HCEC 1CT (cell line): Measurements from ENCODE around the gene KCNA4.
"Not testable (repeated sequence)": the region's sequence is repeated elsewhere in the genome, so short reads cannot be mapped to it uniquely, and the experiment has no call there.

ENCODE experiments used
- DNase-seq: peaks from one replicate; pipeline ENCODE4 v3.0.0-alpha.2; 2017

KCNA4 gene

GRCh38 chr11:30016588-30017363 is at the start of gene KCNA4:
Gene KCNA4, minus strand, starts transcription at chr11:30017030. Its CDS starts 4,352 bp downstream, at chr11:30012678.
- DNase-seq, result no peak

GRCh38 chr11:30062103-30062502 is 45.3 kb upstream of the KCNA4 start:
- DNase-seq, result no peak

DNA sequence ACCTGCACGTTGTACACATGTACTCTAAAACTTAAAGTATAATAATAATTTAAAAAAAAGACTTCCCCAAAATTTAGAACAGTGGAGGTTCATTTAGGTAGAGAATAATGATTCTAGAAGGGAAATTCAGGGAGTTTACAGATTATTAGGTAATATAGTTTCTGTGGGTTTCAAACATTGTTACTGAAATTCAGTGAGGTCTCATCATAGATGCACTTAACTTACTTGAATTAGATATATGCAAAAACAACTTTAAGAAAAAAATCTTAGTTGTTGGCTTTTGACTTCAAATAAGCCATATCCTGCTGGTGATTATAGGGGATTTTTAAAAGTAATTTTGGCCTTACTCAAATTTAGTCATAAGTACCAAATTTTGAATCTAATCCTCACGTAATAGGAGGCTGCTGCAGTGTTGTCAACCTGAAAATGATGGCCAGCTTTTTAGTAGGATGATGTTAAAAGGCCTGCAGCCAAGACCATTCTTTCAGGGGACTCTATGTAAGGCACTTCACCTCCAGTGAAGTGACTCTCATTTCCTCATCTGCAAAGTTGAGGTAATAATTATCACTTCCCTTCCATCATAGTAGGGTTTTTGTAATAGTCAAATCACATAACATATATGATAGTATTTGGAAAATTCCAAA is 42.5 kb upstream of the KCNA4 start:
- DNase-seq, result no peak

DNA sequence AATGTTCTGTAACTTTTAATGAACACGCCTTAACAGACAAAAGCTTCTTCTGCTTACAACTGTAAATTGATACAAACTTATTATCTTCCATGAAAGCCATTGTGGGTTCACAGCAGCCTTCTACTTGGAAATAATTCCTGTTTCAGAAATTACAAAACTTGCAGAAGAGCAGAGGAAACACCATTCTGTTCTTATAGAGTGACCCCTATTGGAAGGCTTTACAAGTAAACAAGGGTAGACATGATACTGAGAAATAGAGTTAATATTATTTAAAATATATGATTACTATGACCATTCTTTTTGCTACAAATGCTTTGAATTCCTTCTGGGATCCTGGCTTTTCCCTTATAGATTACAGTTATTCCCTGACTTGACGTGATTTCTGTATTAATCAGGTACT is 32.4 kb upstream of the KCNA4 start:
- DNase-seq, result no peak

DNA sequence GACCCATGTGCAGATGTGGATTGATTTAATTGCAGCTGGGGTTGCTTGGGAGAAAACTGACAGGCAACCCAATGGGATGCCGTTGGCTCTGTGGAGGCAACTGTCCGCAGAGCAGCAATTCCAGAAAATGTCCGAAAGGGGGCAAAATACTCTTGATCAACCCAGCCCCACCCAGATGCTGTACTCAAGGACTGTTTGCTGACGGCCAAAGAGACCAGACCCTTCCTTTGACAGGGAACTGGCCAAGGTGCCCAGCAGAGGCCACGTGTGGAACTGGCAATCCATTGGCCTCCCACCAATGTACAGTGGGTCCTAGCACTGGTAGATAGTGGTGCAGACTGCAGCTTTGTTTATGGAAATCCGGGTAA is 29.7 kb upstream of the KCNA4 start:
- DNase-seq, result no peak

GRCh38 chr11:30045921-30046577 is 29.2 kb upstream of the KCNA4 start:
- no peak for DNase-seq

DNA sequence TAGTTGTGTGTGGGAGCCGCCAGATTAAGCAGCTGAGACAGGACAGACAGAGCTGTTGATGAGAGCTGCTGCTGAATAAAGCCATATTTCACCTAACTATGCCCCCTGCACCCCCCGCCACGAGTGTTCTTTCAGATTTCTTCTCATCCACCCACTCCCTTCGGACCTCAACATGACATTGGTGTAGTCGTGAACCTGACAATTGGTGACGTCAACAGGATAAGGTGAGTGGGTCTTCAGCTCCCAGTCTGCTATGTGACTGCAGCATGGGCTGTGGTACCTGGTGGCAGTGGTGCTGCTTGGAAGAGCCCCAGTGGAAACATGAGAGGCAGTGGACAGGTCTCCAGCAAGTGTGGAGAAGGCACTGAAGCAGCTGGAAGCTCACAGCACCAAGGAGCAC is 28.3 kb upstream of the KCNA4 start:
- DNase-seq, result no peak

- no peak for DNase-seq
Observed at GRCh38 chr11:30041171-30041570, 24.3 kb upstream of the KCNA4 start.

DNA sequence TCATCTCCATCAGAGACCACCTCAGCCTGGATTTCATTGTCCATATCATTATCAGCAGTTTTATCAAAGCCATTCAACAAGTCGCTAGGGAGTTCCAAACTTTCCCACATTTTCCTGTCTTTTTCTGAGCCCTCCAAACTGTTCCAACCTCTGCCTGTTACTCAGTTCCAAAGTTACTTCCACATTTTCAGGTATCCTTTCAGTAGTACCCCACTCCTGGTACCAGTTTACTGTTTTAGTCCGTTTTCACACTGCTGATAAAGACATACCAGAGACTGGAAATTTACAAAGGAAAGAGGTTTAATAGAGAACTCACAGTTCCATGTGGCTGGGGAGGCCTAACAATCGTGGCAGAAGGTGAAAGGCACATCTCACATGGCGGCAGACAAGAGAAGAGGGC is 17.9 kb upstream of the KCNA4 start:
- DNase-seq, result not testable (repeated sequence)

DNA sequence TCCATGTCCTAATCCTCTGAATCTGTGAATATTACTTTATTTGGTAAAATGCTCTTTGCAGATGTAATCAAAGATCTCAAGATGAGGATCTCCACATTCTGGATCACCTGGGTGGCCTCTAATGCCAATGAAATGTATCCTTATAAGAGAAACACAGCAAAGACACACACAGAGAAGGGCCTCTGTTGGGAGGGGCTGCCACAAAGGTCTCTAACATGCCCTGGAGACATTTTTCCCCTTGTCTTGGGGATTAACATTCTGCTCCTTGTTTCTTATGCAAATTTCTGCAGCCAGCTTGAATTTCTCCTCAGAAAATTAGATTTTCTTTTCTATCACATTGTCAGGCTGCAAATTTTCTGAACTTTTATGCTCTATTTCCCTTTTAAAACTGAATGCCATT is 17.3 kb upstream of the KCNA4 start:
- not testable (repeated sequence) for DNase-seq

- DNase-seq, result no peak
Observed at GRCh38 chr11:30025396-30026139, 8.7 kb upstream of the KCNA4 start.

- no peak for DNase-seq
Observed at GRCh38 chr11:30023074-30023473, 6.2 kb upstream of the KCNA4 start.

DNA sequence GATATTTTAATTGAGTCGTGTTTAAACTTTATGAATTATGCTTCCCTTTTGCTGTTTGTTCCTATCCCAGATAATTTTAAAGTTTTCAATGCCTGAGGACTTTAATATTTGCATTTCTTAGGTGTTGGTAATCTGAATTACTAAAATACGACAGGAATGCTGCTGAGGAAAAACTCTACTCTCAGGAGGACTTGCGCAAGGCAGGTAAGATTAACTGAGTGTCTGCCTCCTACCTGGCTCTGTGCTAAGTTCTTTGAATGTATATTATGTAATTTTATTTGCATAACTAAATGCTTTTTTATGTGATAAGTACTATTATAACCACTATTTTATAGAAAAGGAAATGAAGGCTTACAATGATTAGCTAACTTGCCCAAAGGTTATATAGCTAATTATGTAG is 2.7 kb upstream of the KCNA4 start:
- DNase-seq, result no peak

GRCh38 chr11:30018495-30018894 is 1.7 kb upstream of the KCNA4 start:
- no peak for DNase-seq

DNA sequence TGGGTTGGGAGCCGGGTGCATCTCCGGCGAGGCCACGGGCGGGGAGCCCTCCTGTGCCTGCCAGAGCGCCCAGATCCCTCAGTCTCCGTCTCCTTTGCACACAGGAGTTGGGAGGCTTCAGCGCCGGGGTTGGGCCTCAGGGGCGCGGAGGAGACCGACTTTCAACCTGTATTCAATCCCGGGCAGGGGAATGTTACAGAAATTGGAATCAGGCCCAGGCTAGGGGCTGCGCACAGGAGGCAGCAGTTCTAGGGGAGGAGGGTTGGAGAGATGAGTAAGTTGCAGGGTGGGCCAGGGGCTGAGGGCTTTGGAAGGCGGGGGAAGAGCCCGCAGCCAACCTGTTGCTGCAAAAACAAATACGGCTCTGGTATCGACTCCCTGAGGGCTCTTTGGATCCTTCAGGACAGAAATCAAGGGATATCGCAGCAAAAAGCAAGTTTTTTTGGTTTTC is 640 bp upstream of the KCNA4 start:
- DNase-seq, result no peak

GRCh38 chr11:30015725-30016412 is 961 bp downstream of the KCNA4 start:
- no peak for DNase-seq

GRCh38 chr11:30012346-30012745 is 4.5 kb downstream of the KCNA4 start:
- DNase-seq, result no peak

DNA sequence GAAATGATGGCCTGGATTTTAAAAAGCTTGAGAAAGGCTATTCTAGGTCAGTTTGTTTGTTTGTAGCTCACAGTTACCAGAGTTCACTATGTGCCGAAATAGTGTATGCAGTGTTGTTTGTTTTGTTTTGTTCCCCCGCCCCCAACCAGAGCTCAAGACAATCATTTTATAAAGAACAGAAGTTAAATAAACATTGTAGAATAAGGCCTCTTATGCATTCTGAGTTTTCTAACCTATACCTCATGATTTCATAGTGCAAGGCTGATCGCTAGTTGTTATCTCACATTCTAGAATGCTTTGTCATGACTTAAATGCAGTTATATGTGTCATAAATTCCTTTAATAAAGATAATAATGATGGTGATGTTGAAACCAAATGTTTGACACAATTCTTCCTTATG is 7.8 kb downstream of the KCNA4 start:
- DNase-seq, result no peak

DNA sequence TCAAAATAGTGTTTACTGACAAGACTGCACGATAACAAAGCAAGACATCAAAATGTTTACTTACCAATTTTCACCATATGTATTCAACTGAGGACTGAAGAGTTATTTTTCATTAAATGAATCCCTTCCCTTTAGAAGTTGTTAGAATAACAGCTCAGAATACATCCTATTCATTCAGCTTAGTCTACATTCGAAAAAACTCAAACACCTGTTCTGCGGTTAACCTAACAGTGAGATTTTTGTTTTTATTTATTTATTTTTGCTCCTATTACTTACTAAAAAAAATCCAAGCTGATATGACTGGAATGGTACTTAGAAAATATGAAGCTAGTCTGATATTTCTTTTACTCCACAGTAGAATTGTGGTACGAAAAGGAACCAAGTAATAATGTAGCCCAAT is 10.0 kb downstream of the KCNA4 start:
- DNase-seq, result no peak

- no peak for DNase-seq
Observed at GRCh38 chr11:30002157-30002785, 14.6 kb downstream of the KCNA4 start.

GRCh38 chr11:30000986-30001750 is 15.7 kb downstream of the KCNA4 start:
- DNase-seq, result no peak
